Measurements from ENCODE around the gene CST4. TPM values are rescaled to one million over a fixed set of nuclear protein-coding genes. Genes with fewer than 3 reads are reported as not detected.

CST4 gene
- total RNA-seq, 2 donors from 2014 or later = 2.0 to 2.3 TPM

- no peak overlapping the region for H3K9ac ChIP-seq (ENCODE audit: extremely low read depth, low read length, poor library complexity, severe bottlenecking)
- H3K27ac ChIP-seq (ENCODE audit: low read depth, low read length) = no peak overlapping the region
- no peak for TF ChIP-seq CTCF (conservative IDR thresholded peaks at IDR 0.05)
- no peak for DNase-seq
- no peaks in the 10 kb centered on the region for H3K36me3 Mint-ChIP-seq (ENCODE audit: low read depth)
- H3K9me3 ChIP-seq (ENCODE audit: control insufficient read depth, low read length) = no peaks in the 10 kb centered on the region
- no peaks in the 10 kb centered on the region for H3K4me1 ChIP-seq (ENCODE audit: control insufficient read depth, insufficient read depth, low read length)
- H3K9me3 Mint-ChIP-seq = no peaks in the 10 kb centered on the region
- 90 to 100% methylated on average over 1 of the region's 1 CpG for WGBS, 2 experiments (ENCODE audit: insufficient coverage in 1 of 2, insufficient read length in 1 of 2)
- no peak overlapping the region for H3K4me3 Mint-ChIP-seq
- H3K4me1 Mint-ChIP-seq = peaks cover 5% of the 10 kb centered on the region
- H3K4me3 ChIP-seq (ENCODE audit: low read length) = no peak overlapping the region
- no peaks in the 10 kb centered on the region for H3K36me3 ChIP-seq (ENCODE audit: control insufficient read depth, insufficient read depth, low read length)
- no peaks in the 10 kb centered on the region for H3K27me3 ChIP-seq (ENCODE audit: control insufficient read depth, insufficient read depth, low read length, poor library complexity, severe bottlenecking)
- H3K27me3 Mint-ChIP-seq (ENCODE audit: insufficient read depth) = peaks cover 2% of the 10 kb centered on the region
- H3K27ac Mint-ChIP-seq = no peak overlapping the region
Observed at GRCh38 chr20:23669327-23669726, 19.5 kb downstream of the CST4 start.

- Mint-ChIP-seq H3K27me3 (ENCODE audit: insufficient read depth) (peaks cover 2% of the 10 kb centered on the region), H3K9me3 (no peaks in the 10 kb centered on the region), H3K4me3 (no peak overlapping the region), H3K27ac (no peak overlapping the region), H3K36me3 (ENCODE audit: low read depth) (no peaks in the 10 kb centered on the region), H3K4me1 (peaks cover 10% of the 10 kb centered on the region)
- Histone ChIP-seq H3K9ac (ENCODE audit: extremely low read depth, low read length, poor library complexity, severe bottlenecking) (no peak overlapping the region), H3K4me3 (ENCODE audit: low read length) (no peak overlapping the region), H3K36me3 (ENCODE audit: control insufficient read depth, insufficient read depth, low read length) (no peaks in the 10 kb centered on the region), H3K9me3 (ENCODE audit: control insufficient read depth, low read length) (no peaks in the 10 kb centered on the region), H3K27me3 (ENCODE audit: control insufficient read depth, insufficient read depth, low read length, poor library complexity, severe bottlenecking) (no peaks in the 10 kb centered on the region), H3K4me1 (ENCODE audit: control insufficient read depth, insufficient read depth, low read length) (no peaks in the 10 kb centered on the region), H3K27ac (ENCODE audit: low read depth, low read length) (no peak overlapping the region)
- TF ChIP-seq CTCF (conservative IDR thresholded peaks at IDR 0.05) = peak; percentile 97
- peak; percentile 91 for DNase-seq
- WGBS, 2 experiments (ENCODE audit: insufficient coverage in 1 of 2, insufficient read length in 1 of 2) = 50 to 64% methylated on average over 3 to 4 of the region's 4 CpGs
Observed at GRCh38 chr20:23668477-23668951, 20.3 kb downstream of the CST4 start.

GRCh38 chr20:23667666-23668065 is 21.2 kb downstream of the CST4 start:
- Mint-ChIP-seq H3K27me3 (ENCODE audit: insufficient read depth) (no peaks in the 10 kb centered on the region), H3K4me3 (no peak overlapping the region), H3K4me1 (peaks cover 10% of the 10 kb centered on the region), H3K36me3 (ENCODE audit: low read depth) (no peaks in the 10 kb centered on the region), H3K27ac (no peak overlapping the region), H3K9me3 (no peaks in the 10 kb centered on the region)
- Histone ChIP-seq H3K27me3 (ENCODE audit: control insufficient read depth, insufficient read depth, low read length, poor library complexity, severe bottlenecking) (no peaks in the 10 kb centered on the region), H3K4me3 (ENCODE audit: low read length) (no peak overlapping the region), H3K4me1 (ENCODE audit: control insufficient read depth, insufficient read depth, low read length) (no peaks in the 10 kb centered on the region), H3K9me3 (ENCODE audit: control insufficient read depth, low read length) (no peaks in the 10 kb centered on the region), H3K36me3 (ENCODE audit: control insufficient read depth, insufficient read depth, low read length) (no peaks in the 10 kb centered on the region), H3K9ac (ENCODE audit: extremely low read depth, low read length, poor library complexity, severe bottlenecking) (no peak overlapping the region), H3K27ac (ENCODE audit: low read depth, low read length) (no peak overlapping the region)
- TF ChIP-seq CTCF (conservative IDR thresholded peaks at IDR 0.05) = no peak
- WGBS, 2 experiments (ENCODE audit: insufficient coverage in 1 of 2, insufficient read length in 1 of 2) = 90 to 100% methylated on average over 4 to 7 of the region's 7 CpGs
- peak; percentile 36 for DNase-seq
